Endodermal cell (in vitro differentiated cells): ENCODE results near the gene EDN1. TPM values are rescaled to one million over a fixed set of nuclear protein-coding genes. Genes with fewer than 3 reads are reported as not detected.

ENCODE experiments used
- DNase-seq: peaks from one replicate; pipeline ENCODE4 v3.0.0-alpha.2; 2017
- H3K27ac ChIP-seq: 2 replicates; pipeline ENCODE4 v1.5.1; 2013; ENCODE audit warnings: mild to moderate bottlenecking, low read depth, low read length, moderate library complexity
- H3K27me3 ChIP-seq: 2 replicates; pipeline ENCODE4 v1.6.1; 2013; ENCODE audit warnings: mild to moderate bottlenecking, low read length, moderate library complexity; ENCODE audit not compliant: insufficient read depth, control insufficient read depth, poor library complexity, severe bottlenecking
- H3K36me3 ChIP-seq: 2 replicates; pipeline ENCODE4 v1.7.0; 2013; ENCODE audit warnings: mild to moderate bottlenecking, low read length, moderate library complexity; ENCODE audit not compliant: control insufficient read depth, insufficient read depth
- H3K4me1 ChIP-seq: one replicate; pipeline ENCODE4 v1.7.0; 2013; ENCODE audit warnings: low read length; ENCODE audit not compliant: control insufficient read depth, insufficient read depth
- H3K4me3 ChIP-seq: 2 replicates; pipeline ENCODE4 v1.5.1; 2013; ENCODE audit warnings: mild to moderate bottlenecking, low read length, moderate library complexity
- H3K9ac ChIP-seq: 2 replicates; pipeline ENCODE4 v1.6.1; 2013; ENCODE audit warnings: mild to moderate bottlenecking, low read length, moderate library complexity; ENCODE audit not compliant: poor library complexity, severe bottlenecking; ENCODE audit errors: extremely low read depth
- H3K9me3 ChIP-seq: 2 replicates; pipeline ENCODE4 v1.6.1; 2013; ENCODE audit warnings: mild to moderate bottlenecking, low read length, moderate library complexity; ENCODE audit not compliant: control insufficient read depth
- H3K27ac Mint-ChIP-seq: 2 replicates; pipeline ENCODE4 v1.8.0; 2020; ENCODE audit warnings: mixed read lengths
- H3K27me3 Mint-ChIP-seq: 2 replicates; pipeline ENCODE4 v1.8.0; 2021; ENCODE audit warnings: mild to moderate bottlenecking, mixed read lengths; ENCODE audit not compliant: insufficient read depth
- H3K36me3 Mint-ChIP-seq: 2 replicates; pipeline ENCODE4 v1.8.0; 2020; ENCODE audit warnings: low read depth, mixed read lengths
- H3K4me1 Mint-ChIP-seq: 2 replicates; pipeline ENCODE4 v1.8.0; 2020; ENCODE audit warnings: mixed read lengths
- H3K4me3 Mint-ChIP-seq: 2 replicates; pipeline ENCODE4 v1.8.0; 2020; ENCODE audit warnings: mild to moderate bottlenecking, moderate library complexity, mixed read lengths
- H3K9me3 Mint-ChIP-seq: 2 replicates; pipeline ENCODE4 v1.8.0; 2020; ENCODE audit warnings: mild to moderate bottlenecking, mixed read lengths
- WGBS, 2 experiments: methylation state at CpG; one replicate each; pipeline versions ENCODE4 v1.1.5 to v1.1.7; 2013; ENCODE audit warnings: missing lambda C conversion rate in 2 of 2, mixed read lengths in 1 of 2; ENCODE audit not compliant: insufficient coverage in 1 of 2, insufficient read length in 1 of 2; 5-methylcytosine and 5-hydroxymethylcytosine counted together
- total RNA-seq, 2 donors: library from RNA; stranded (reverse); fragmentation: NEBNext Ultra II Directional in 1 of 2; extraction: Animal tissue kit (Norgen Biotek cat#: 25700) in 1 of 2; gene quantifications; 2 replicates in 1 of 2; 3 replicates in 1 of 2; pipeline ENCODE4 v1.2.1, GENCODE V29; 2021
- TF ChIP-seq, protein P1 (sequence below): fragments of 200-600 bp; sonication (generic); conservative IDR thresholded peaks from 2 replicates; pipeline ENCODE4 v1.5.0; 2021; ENCODE audit warnings: antibody characterized with exemption, mild to moderate bottlenecking

The EDN1 gene
- total RNA-seq, 2 donors from 2014 or later, result 0.27 to 0.46 TPM

- H3K27me3 ChIP-seq, result no peaks in the 10 kb centered on the region
- H3K4me3 ChIP-seq, result no peak overlapping the region
- H3K4me3 Mint-ChIP-seq, result no peak overlapping the region
- TF ChIP-seq, protein P1, sequence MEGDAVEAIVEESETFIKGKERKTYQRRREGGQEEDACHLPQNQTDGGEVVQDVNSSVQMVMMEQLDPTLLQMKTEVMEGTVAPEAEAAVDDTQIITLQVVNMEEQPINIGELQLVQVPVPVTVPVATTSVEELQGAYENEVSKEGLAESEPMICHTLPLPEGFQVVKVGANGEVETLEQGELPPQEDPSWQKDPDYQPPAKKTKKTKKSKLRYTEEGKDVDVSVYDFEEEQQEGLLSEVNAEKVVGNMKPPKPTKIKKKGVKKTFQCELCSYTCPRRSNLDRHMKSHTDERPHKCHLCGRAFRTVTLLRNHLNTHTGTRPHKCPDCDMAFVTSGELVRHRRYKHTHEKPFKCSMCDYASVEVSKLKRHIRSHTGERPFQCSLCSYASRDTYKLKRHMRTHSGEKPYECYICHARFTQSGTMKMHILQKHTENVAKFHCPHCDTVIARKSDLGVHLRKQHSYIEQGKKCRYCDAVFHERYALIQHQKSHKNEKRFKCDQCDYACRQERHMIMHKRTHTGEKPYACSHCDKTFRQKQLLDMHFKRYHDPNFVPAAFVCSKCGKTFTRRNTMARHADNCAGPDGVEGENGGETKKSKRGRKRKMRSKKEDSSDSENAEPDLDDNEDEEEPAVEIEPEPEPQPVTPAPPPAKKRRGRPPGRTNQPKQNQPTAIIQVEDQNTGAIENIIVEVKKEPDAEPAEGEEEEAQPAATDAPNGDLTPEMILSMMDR, result no peak
- DNase-seq, result no peak
- H3K36me3 ChIP-seq, result no peaks in the 10 kb centered on the region
- no peak overlapping the region for H3K27ac Mint-ChIP-seq
- H3K4me1 Mint-ChIP-seq, result peaks cover 4% of the 10 kb centered on the region
- 90 to 100% methylated on average over 1 of the region's 1 CpG for WGBS, 2 experiments
- H3K9ac ChIP-seq, result no peak overlapping the region
- H3K4me1 ChIP-seq, result no peaks in the 10 kb centered on the region
- no peaks in the 10 kb centered on the region for H3K27me3 Mint-ChIP-seq
- no peaks in the 10 kb centered on the region for H3K9me3 Mint-ChIP-seq
- no peaks in the 10 kb centered on the region for H3K9me3 ChIP-seq
- H3K36me3 Mint-ChIP-seq, result no peaks in the 10 kb centered on the region
- no peak overlapping the region for H3K27ac ChIP-seq
Observed at GRCh38 chr6:12264671-12265070, 25.5 kb upstream of the EDN1 start.

GRCh38 chr6:12265296-12265695, 24.9 kb upstream of the EDN1 start:
- H3K9me3 Mint-ChIP-seq, result no peaks in the 10 kb centered on the region
- Histone ChIP-seq H3K4me1 (no peaks in the 10 kb centered on the region), H3K36me3 (no peaks in the 10 kb centered on the region), H3K27me3 (no peaks in the 10 kb centered on the region), H3K27ac (no peak overlapping the region), H3K9me3 (no peaks in the 10 kb centered on the region), H3K9ac (no peak overlapping the region), H3K4me3 (no peak overlapping the region)
- H3K27me3 Mint-ChIP-seq, result no peaks in the 10 kb centered on the region
- 100% methylated on average over 1 of the region's 1 CpG; no CpG with 5 or more reads in 1 of the 2 experiments for WGBS, 2 experiments
- DNase-seq, result no peak
- TF ChIP-seq, protein P1, result no peak
- H3K4me3 Mint-ChIP-seq, result no peak overlapping the region
- H3K27ac Mint-ChIP-seq, result no peak overlapping the region
- no peaks in the 10 kb centered on the region for H3K36me3 Mint-ChIP-seq
- H3K4me1 Mint-ChIP-seq, result peaks cover 4% of the 10 kb centered on the region

DNA sequence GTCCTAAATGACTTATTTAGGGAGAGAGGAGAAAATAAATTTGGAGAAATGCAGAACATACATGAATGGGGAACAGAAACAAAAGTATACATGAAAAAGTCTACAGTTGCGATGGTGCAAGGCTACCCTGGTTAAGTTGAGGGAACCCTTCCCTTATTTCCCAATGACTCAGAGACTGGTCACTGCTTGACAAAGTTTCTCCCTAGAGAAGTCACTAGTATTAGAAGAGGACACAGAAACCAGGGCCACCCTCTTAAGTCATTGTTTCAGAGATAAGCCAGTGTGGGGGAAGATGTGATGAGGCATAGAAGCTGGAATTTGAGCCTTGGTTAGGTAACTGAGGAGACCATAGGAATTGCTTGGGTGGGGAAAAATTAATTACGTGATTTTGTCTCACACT, 24.4 kb upstream of the EDN1 start:
- H3K4me3 ChIP-seq, result no peak overlapping the region
- no peaks in the 10 kb centered on the region for H3K9me3 Mint-ChIP-seq
- no peaks in the 10 kb centered on the region for H3K27me3 ChIP-seq
- no peaks in the 10 kb centered on the region for H3K4me1 ChIP-seq
- no peaks in the 10 kb centered on the region for H3K36me3 Mint-ChIP-seq
- no peak overlapping the region for H3K27ac ChIP-seq
- TF ChIP-seq, protein P1, result no peak
- H3K27ac Mint-ChIP-seq, result no peak overlapping the region
- peaks cover 4% of the 10 kb centered on the region for H3K4me1 Mint-ChIP-seq
- H3K36me3 ChIP-seq, result no peaks in the 10 kb centered on the region
- no peak overlapping the region for H3K4me3 Mint-ChIP-seq
- no peaks in the 10 kb centered on the region for H3K9me3 ChIP-seq
- no peak for DNase-seq
- no peak overlapping the region for H3K9ac ChIP-seq
- no peaks in the 10 kb centered on the region for H3K27me3 Mint-ChIP-seq
- WGBS, 2 experiments, result 94 to 100% methylated on average over 2 of the region's 2 CpGs
